MM.1S (cell line): Measurements from ENCODE around the gene CDK11A.
"Not testable (repeated sequence)": the region's sequence is repeated elsewhere in the genome, so short reads cannot be mapped to it uniquely, and the experiment has no call there.

Source experiments
- EZH2 ChIP-seq: fragments of 300-600 bp; sonication (generic); optimal IDR thresholded peaks from 2 replicates; pipeline ENCODE3; 2017; ENCODE audit warnings: low read depth, mild to moderate bottlenecking, antibody characterized with exemption, low read length, mixed read lengths
- EZH2phosphoT487 ChIP-seq: fragments of 300-600 bp; sonication (generic); IDR thresholded peaks from 2 replicates; pipeline ENCODE4 v1.6.1; 2018; ENCODE audit warnings: antibody characterized with exemption, low read length
- TF ChIP-seq, protein P1 (sequence below): fragments of 300-600 bp; sonication (generic); IDR thresholded peaks from 2 replicates; pipeline ENCODE4 v1.5.1; 2016; ENCODE audit warnings: antibody characterized with exemption, low read length, mixed read lengths

DNA sequence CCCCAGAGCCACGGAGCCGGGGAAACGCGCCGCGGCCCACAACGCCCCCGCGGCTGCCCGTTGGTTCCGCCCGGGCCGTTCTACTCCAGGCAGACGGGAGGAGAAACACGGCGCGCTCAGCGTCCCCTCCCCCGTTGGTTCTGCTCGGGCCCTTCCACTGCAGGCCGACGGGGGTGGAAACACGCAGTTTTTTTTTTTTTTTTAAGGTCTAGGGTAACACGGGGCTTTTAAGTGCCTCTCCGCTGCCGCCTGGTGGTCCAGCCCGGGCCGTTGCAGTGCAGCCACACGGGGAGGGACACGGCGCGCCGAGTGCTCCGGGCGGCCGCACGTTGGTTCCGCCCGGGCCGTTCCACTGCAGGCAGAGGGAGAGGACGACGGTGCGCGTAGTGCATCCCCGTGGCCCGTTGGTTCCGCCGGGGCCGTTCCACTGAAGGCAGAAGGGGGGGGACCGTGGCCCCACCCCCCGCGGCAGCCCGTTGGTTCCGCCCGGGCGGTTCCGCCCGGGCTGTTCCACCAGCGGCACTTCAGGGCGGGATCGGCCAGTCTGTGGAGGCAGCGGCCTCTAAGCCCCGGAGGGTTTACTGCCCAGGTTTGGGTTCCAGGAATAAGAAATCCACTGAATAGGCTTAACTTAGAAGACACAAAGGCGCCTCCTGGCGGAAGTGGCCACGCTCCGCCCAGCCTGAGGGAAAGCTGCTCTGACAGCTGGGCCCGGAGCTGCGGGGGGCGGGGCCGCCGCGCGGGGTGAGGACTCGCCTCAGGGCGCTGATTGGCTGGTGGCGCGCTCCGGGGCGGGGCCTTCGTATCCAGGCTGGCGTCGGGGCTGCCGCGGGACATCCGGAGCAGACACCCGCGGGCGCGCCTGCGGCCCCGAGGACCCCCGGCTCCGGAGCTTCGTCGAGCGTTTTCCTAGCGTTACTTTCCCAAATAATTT lies 31.2 kb downstream of the CDK11A start, which contains the start of gene SLC35E2B:
- TF ChIP-seq, protein P1, sequence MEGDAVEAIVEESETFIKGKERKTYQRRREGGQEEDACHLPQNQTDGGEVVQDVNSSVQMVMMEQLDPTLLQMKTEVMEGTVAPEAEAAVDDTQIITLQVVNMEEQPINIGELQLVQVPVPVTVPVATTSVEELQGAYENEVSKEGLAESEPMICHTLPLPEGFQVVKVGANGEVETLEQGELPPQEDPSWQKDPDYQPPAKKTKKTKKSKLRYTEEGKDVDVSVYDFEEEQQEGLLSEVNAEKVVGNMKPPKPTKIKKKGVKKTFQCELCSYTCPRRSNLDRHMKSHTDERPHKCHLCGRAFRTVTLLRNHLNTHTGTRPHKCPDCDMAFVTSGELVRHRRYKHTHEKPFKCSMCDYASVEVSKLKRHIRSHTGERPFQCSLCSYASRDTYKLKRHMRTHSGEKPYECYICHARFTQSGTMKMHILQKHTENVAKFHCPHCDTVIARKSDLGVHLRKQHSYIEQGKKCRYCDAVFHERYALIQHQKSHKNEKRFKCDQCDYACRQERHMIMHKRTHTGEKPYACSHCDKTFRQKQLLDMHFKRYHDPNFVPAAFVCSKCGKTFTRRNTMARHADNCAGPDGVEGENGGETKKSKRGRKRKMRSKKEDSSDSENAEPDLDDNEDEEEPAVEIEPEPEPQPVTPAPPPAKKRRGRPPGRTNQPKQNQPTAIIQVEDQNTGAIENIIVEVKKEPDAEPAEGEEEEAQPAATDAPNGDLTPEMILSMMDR = not testable (repeated sequence)
- TF ChIP-seq EZH2phosphoT487, EZH2: not testable (repeated sequence)
